NCI-H345 treated with DMSO at 0.1 percent for 48 hours (cell line): Measurements from ENCODE around the gene SPAM1.
"Not testable (repeated sequence)": the region's sequence is repeated elsewhere in the genome, so short reads cannot be mapped to it uniquely, and the experiment has no call there.

ENCODE experiments used
- DNase-seq: peaks from one replicate; lab custom pipeline; 2025; ENCODE audit not compliant: unreplicated experiment; lab: John Stamatoyannopoulos, UW

SPAM1 gene

GRCh38 chr7:123948136-123948535, 23.1 kb downstream of the SPAM1 start:
- no peak for DNase-seq

- DNase-seq: no peak
Measured at GRCh38 chr7:123958186-123958703, 33.2 kb downstream of the SPAM1 start.

- DNase-seq: no peak
Measured at GRCh38 chr7:123961771-123962170, 36.7 kb downstream of the SPAM1 start.

GRCh38 chr7:123966936-123967335, 41.9 kb downstream of the SPAM1 start:
- no peak for DNase-seq

GRCh38 chr7:123972045-123972444, 47.0 kb downstream of the SPAM1 start:
- no peak for DNase-seq

- no peak for DNase-seq
Measured at GRCh38 chr7:123972831-123973230, 47.8 kb downstream of the SPAM1 start.

- DNase-seq: no peak
Measured at GRCh38 chr7:123974326-123974908, 49.4 kb downstream of the SPAM1 start.

- DNase-seq: no peak
Measured at GRCh38 chr7:123975084-123975483, 50.0 kb downstream of the SPAM1 start.

- DNase-seq: no peak
Measured at GRCh38 chr7:123977081-123977480, 52.0 kb downstream of the SPAM1 start.

- no peak for DNase-seq
Measured at GRCh38 chr7:123979876-123980275, 54.8 kb downstream of the SPAM1 start.

- no peak for DNase-seq
Measured at GRCh38 chr7:123987445-123987844, 62.4 kb downstream of the SPAM1 start.

GRCh38 chr7:123992913-123993518, 68.0 kb downstream of the SPAM1 start:
- DNase-seq: no peak

GRCh38 chr7:123993996-123994395, 69.0 kb downstream of the SPAM1 start:
- no peak for DNase-seq

- no peak for DNase-seq
Measured at GRCh38 chr7:123994449-123994848, 69.4 kb downstream of the SPAM1 start.

GRCh38 chr7:123995617-123996326, 70.7 kb downstream of the SPAM1 start:
- DNase-seq: no peak

GRCh38 chr7:123996327-123996625, 71.2 kb downstream of the SPAM1 start:
- no peak for DNase-seq

- no peak for DNase-seq
Measured at GRCh38 chr7:123998921-123999320, 73.9 kb downstream of the SPAM1 start.

- DNase-seq: no peak
Measured at GRCh38 chr7:123999703-124000102, 74.7 kb downstream of the SPAM1 start.

- not testable (repeated sequence) for DNase-seq
Measured at GRCh38 chr7:124008296-124008695, 83.3 kb downstream of the SPAM1 start.

GRCh38 chr7:124009321-124009720, 84.3 kb downstream of the SPAM1 start:
- DNase-seq: no peak
